AG09309 (cell line): ENCODE results near the gene SPPL2B.
"Not testable (repeated sequence)": the region's sequence is repeated elsewhere in the genome, so short reads cannot be mapped to it uniquely, and the experiment has no call there.

ENCODE experiments used
- DNase-seq: peaks from one replicate; pipeline ENCODE4 v3.0.0-alpha.2; 2010; ENCODE audit warnings: low read depth
- H3K4me3 ChIP-seq: 2 replicates; pipeline ENCODE4 v1.5.1; 2011; ENCODE audit warnings: mild to moderate bottlenecking, low read depth, low read length, moderate library complexity; ENCODE audit not compliant: control insufficient read depth
- CTCF ChIP-seq: IDR thresholded peaks from 2 replicates; pipeline ENCODE4 v1.5.1; 2011; ENCODE audit warnings: mild to moderate bottlenecking, low read depth, low read length, inconsistent platforms; ENCODE audit not compliant: insufficient read depth, control insufficient read depth; ENCODE audit errors: missing control alignments

SPPL2B gene

DNA sequence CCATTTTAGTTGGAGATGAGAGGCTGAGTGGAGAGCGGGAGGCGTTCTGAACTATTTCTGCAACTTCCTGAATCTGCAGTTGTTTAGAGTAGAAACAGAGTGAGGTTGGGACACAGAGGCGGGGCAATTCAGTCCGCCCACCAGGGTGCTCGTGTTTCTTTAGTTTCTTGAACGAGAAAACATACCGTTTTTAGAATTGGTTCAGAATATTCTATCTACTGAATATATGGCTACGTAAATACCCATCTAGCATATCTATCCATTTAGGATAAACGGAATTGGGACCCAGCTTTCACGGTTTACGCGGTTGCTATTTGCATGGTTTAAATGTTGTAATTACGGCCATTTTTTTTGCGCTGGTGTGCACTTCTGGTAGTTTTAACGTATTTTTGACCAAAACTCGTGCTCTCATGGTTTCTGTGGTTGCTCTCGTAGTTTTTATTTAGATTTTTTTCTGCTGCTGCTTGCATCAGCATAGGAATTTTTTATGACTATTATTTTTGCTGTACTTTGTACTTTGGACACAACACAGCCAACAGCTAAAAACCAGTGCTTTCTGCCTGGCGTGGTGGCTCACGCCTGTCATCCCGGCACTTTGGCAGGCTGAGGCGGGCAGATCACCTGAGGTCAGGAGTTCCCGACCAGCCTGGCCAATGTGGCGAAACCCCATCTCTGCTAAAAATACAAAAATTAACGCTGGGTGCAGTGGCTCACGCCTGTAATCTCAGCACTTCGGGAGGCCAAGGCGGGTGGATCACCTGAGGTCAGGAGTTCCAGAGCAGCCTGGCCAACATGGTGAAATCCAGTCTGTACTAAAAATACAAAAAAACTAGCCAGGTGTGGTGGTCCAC lies 66.2 kb downstream of the SPPL2B start:
- DNase-seq, result no peak
- no peak for TF ChIP-seq CTCF
- H3K4me3 ChIP-seq, result no peak overlapping the region

GRCh38 chr19:2395293-2395829 lies 66.9 kb downstream of the SPPL2B start:
- H3K4me3 ChIP-seq, DNase-seq: not testable (repeated sequence)

GRCh38 chr19:2397173-2397572 lies 68.7 kb downstream of the SPPL2B start:
- not testable (repeated sequence) for DNase-seq, H3K4me3 ChIP-seq

- DNase-seq, result no peak
- H3K4me3 ChIP-seq, result no peak overlapping the region
- TF ChIP-seq CTCF, result no peak
Measured at GRCh38 chr19:2398735-2399305, 70.3 kb downstream of the SPPL2B start.

- DNase-seq, result no peak
- TF ChIP-seq CTCF, result no peak
- no peak overlapping the region for H3K4me3 ChIP-seq
Measured at GRCh38 chr19:2399582-2399981, 71.1 kb downstream of the SPPL2B start.
